ENCODE measurements around the gene A4GALT.

Gene A4GALT

DNA sequence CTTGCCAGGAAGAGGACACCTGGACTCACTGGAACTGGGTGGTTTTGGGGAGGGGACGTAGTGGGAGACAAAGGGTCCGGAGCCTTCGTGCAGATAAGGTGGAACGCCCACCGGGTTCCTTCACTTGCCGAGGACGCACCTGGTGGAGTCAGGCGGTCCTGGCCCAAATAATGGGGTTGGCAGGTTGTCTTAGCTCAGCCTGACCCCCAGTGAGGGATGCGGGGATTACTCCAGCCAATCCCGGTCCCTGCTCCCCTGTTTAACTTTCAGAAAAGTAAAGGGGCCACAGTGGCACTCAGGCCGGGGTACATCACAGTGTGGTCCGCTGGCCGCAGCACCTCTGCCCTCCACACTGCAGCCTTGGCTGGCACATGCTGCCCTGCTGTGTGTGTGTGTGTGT lies 18.0 kb downstream of the A4GALT start:
- no peak overlapping the region for H3K4me3 ChIP-seq (ENCODE audit: low read depth, low read length)
- DNase-seq (ENCODE audit: low read depth) = no peak
- no peak for TF ChIP-seq CTCF (IDR thresholded peaks at IDR 0.05; ENCODE audit: control insufficient read depth, extremely low read depth, insufficient read depth)

DNA sequence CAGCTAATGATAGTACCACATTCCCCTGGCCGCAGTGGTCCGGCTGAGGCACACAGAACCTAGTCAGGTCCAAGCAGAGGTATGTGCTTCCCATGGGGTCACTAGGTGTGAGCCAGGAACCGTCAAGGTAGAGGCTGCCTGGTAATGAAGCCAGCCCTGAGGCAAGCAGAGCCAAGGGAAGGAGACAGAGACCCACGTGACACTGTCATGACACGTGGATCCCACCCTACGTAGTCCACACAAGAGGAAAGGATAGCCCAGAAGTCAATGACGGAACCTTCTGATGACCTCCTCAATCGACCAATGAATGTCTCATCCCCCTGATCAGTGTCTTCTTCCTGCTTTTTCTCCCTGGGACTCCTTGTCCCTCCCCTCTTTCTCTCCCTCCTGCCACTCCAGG lies 19.0 kb downstream of the A4GALT start:
- TF ChIP-seq CTCF (IDR thresholded peaks at IDR 0.05; ENCODE audit: control insufficient read depth, extremely low read depth, insufficient read depth) = no peak
- no peak for DNase-seq (ENCODE audit: low read depth)
- H3K4me3 ChIP-seq (ENCODE audit: low read depth, low read length) = no peak overlapping the region

- TF ChIP-seq CTCF (IDR thresholded peaks at IDR 0.05; ENCODE audit: control insufficient read depth, extremely low read depth, insufficient read depth) = no peak
- no peak for DNase-seq (ENCODE audit: low read depth)
- no peak overlapping the region for H3K4me3 ChIP-seq (ENCODE audit: low read depth, low read length)
Observed at GRCh38 chr22:42700901-42701300, 19.8 kb downstream of the A4GALT start.

DNA sequence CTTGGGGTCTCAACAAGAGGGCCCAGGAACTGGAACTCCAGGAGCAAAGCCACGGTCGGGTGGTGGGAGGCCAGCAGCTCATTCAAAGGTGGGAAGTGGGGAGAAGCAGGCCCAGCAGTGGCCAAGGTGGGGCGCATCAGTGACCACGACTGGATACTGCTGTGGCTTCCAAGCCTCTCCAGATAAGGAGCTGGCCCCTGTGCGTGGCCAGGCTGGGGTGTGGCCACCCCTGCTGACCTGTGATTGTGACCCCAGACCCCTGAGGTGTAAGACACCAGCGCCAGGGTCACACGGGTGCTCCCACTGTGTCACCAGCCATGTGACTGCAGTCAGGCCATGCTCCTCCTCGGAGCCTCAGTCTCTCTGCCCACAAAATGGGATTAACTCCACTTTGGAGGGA lies 20.3 kb downstream of the A4GALT start:
- no peak for DNase-seq (ENCODE audit: low read depth)
- no peak for TF ChIP-seq CTCF (IDR thresholded peaks at IDR 0.05; ENCODE audit: control insufficient read depth, extremely low read depth, insufficient read depth)
- H3K4me3 ChIP-seq (ENCODE audit: low read depth, low read length) = no peak overlapping the region

DNA sequence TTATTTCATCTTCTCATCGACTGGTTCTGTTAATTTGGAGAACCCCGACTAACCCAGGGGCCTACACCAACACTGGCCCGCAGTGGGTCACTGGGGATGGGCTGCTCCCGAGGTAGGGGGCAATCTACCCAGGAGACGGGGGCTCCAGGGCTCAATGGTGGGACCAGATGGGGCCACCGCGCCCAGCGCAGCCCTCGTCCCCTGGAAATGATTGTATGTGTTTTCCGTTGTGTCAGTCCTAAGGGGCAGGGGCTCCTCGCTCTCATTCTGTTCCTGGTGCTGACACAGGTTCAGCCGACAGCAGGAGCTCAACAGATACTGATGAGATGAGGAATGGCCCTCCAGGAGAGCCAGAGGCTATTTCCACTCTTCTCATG lies 20.7 kb downstream of the A4GALT start:
- no peak for TF ChIP-seq CTCF (IDR thresholded peaks at IDR 0.05; ENCODE audit: control insufficient read depth, extremely low read depth, insufficient read depth)
- no peak overlapping the region for H3K4me3 ChIP-seq (ENCODE audit: low read depth, low read length)
- no peak for DNase-seq (ENCODE audit: low read depth)

GRCh38 chr22:42699281-42699975 lies 21.2 kb downstream of the A4GALT start:
- DNase-seq (ENCODE audit: low read depth) = no peak
- no peak overlapping the region for H3K4me3 ChIP-seq (ENCODE audit: low read depth, low read length)
- no peak for TF ChIP-seq CTCF (IDR thresholded peaks at IDR 0.05; ENCODE audit: control insufficient read depth, extremely low read depth, insufficient read depth)

- no peak for DNase-seq (ENCODE audit: low read depth)
- no peak overlapping the region for H3K4me3 ChIP-seq (ENCODE audit: low read depth, low read length)
- no peak for TF ChIP-seq CTCF (IDR thresholded peaks at IDR 0.05; ENCODE audit: control insufficient read depth, extremely low read depth, insufficient read depth)
Observed at GRCh38 chr22:42697542-42698013, 23.1 kb downstream of the A4GALT start.
